ENCODE measurements around the gene TGM3. TPM values are rescaled to one million over a fixed set of nuclear protein-coding genes. Genes with fewer than 3 reads are reported as not detected.

Gene TGM3
- total RNA-seq, result not detected

- no peaks in the 10 kb centered on the region for H3K4me1 ChIP-seq
- no peak within 1 kb of the TSS for H3K4me3 ChIP-seq
- no peaks in the 10 kb centered on the region for H3K9me3 ChIP-seq
- H3K36me3 ChIP-seq, result no peaks in the 10 kb centered on the region
- no peak for TF ChIP-seq CTCF (IDR thresholded peaks at IDR 0.05)
- no peaks in the 10 kb centered on the region for H3K27me3 ChIP-seq
- no peak within 1 kb of the TSS for H3K27ac ChIP-seq
- DNase-seq (ENCODE audit: low spot score), result no peak
Measured at GRCh38 chr20:2295886-2296515, at the start of gene TGM3. Gene TGM3, plus strand, starts transcription at chr20:2296001. Its CDS starts 63 bp downstream, at chr20:2296064.

- Histone ChIP-seq H3K4me3 (no peak overlapping the region), H3K36me3 (no peaks in the 10 kb centered on the region), H3K9me3 (no peaks in the 10 kb centered on the region), H3K4me1 (no peaks in the 10 kb centered on the region), H3K27me3 (no peaks in the 10 kb centered on the region), H3K27ac (no peak overlapping the region)
- no peak for DNase-seq (ENCODE audit: low spot score)
- TF ChIP-seq CTCF (IDR thresholded peaks at IDR 0.05), result no peak
Measured at GRCh38 chr20:2246069-2246491, 49.7 kb upstream of the TGM3 start.

- DNase-seq (ENCODE audit: low spot score), result no peak
- no peaks in the 10 kb centered on the region for H3K4me1 ChIP-seq
- H3K36me3 ChIP-seq, result no peaks in the 10 kb centered on the region
- no peak overlapping the region for H3K27ac ChIP-seq
- no peak overlapping the region for H3K4me3 ChIP-seq
- no peaks in the 10 kb centered on the region for H3K27me3 ChIP-seq
- H3K9me3 ChIP-seq, result no peaks in the 10 kb centered on the region
- TF ChIP-seq CTCF (IDR thresholded peaks at IDR 0.05), result no peak
Measured at GRCh38 chr20:2248837-2249236, 47.0 kb upstream of the TGM3 start.

- no peak overlapping the region for H3K4me3 ChIP-seq
Measured at GRCh38 chr20:2249935-2250334, 45.9 kb upstream of the TGM3 start.

GRCh38 chr20:2252419-2252997 is 43.3 kb upstream of the TGM3 start:
- Histone ChIP-seq H3K27ac (no peak overlapping the region), H3K36me3 (no peaks in the 10 kb centered on the region), H3K4me3 (no peak overlapping the region), H3K9me3 (no peaks in the 10 kb centered on the region), H3K4me1 (no peaks in the 10 kb centered on the region), H3K27me3 (no peaks in the 10 kb centered on the region)
- DNase-seq (ENCODE audit: low spot score), result no peak
- no peak for TF ChIP-seq CTCF (IDR thresholded peaks at IDR 0.05)

More at GRCh38 chr20:2249935-2250334, 45.9 kb upstream of the TGM3 start:
- H3K9me3 ChIP-seq, result no peaks in the 10 kb centered on the region
- no peaks in the 10 kb centered on the region for H3K4me1 ChIP-seq
- no peaks in the 10 kb centered on the region for H3K27me3 ChIP-seq
- no peak for TF ChIP-seq CTCF (IDR thresholded peaks at IDR 0.05)
- no peak for DNase-seq (ENCODE audit: low spot score)
- H3K36me3 ChIP-seq, result no peaks in the 10 kb centered on the region
- H3K27ac ChIP-seq, result no peak overlapping the region

GRCh38 chr20:2253256-2253655 is 42.5 kb upstream of the TGM3 start:
- Histone ChIP-seq H3K27me3 (no peaks in the 10 kb centered on the region), H3K27ac (no peak overlapping the region), H3K4me1 (no peaks in the 10 kb centered on the region), H3K4me3 (no peak overlapping the region), H3K9me3 (no peaks in the 10 kb centered on the region), H3K36me3 (no peaks in the 10 kb centered on the region)
- TF ChIP-seq CTCF (IDR thresholded peaks at IDR 0.05), result no peak
- no peak for DNase-seq (ENCODE audit: low spot score)

Data from right atrium auricular region (tissue), 2 donors.